Measurements from ENCODE around the gene ARMC6. TPM values are rescaled to one million over a fixed set of nuclear protein-coding genes. Genes with fewer than 3 reads are reported as not detected.

The ARMC6 gene
- 72.4 and 104 TPM in 2 replicates for total RNA-seq (2014; rRNA removed; shearing (Covaris generic))
- total RNA-seq (2022), result 53.3 and 63.9 TPM in 2 replicates
- Bru-seq, nascent RNA, result percentile 73 among the genes with signal in this experiment
- percentile 82 among the genes with signal in this experiment for BruChase-seq, experiment 1, labeled RNA remaining after a 6-hour chase
- BruChase-seq, experiment 2, labeled RNA remaining after a 2-hour chase, result percentile 81 among the genes with signal in this experiment
- long read RNA-seq, transcript ARMC6-202 (8 exons, 2,383 nt), result minor isoform, 36 of 148 reads
- long read RNA-seq, transcript ARMC6-206 (9 exons, 2,488 nt), result major isoform, 42 of 148 reads
- long read RNA-seq, transcript ARMC6-201 (8 exons, 2,412 nt), result minor isoform, 19 of 148 reads
- long read RNA-seq, partial matches to known transcripts, result 7 of 148 reads
- long read RNA-seq, other reads (novel, unspliced or antisense), result 44 of 148 reads

DNA sequence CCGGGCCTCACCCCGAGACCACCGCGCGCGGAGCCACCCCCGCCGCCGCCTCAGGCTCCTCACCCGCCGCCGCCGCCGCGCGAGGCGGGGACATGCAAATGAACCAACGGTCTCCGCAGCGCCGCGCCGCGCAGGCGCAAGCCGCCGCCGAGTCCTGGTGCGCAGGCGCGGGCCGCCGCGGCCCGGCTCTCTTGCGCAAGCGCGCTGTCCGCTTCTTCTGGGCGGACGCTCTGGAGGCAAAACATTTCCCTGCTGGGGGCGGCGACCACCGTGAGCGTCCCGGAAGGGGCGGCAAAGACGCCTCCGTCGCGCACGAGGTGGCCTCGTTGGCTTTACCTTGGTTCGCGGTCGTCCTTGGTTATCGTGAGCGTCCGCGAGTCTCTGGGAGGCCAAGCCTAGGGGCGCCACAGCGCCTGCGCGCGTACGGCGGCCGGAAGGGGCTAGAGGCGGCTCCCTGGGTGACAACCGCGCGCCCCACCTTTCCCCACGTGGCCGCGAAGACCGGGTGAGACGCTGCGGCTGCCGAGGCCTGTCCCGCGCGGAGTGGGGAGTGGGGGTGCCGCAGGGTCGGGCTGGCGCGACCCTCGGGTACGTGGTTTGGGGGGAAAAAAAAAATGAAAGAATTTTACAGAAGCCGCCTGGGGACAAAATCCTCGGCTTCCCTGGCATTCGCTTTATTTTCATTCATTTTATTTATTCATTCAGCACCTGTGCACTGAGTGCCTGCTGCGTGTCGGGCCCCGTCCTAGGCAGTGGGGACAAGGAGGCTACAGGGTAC is at the start of gene ARMC6, which contains the start of gene SUGP2:
Gene ARMC6 (plus strand): TSS at position 178 of the 778 bp plus-strand sequence. CDS start 607 bp downstream, outside the sequence.
Gene SUGP2 (minus strand): TSS at position 92 of the 778 bp plus-strand sequence. CDS start 2,446 bp downstream, outside the sequence.
- BruUV-seq (replicated peaks), result no TSS peak
- Histone ChIP-seq H2AFZ (ENCODE audit: low read length) (peak within 1 kb of the TSS; percentile 68; the same call in 1 of the 2 replicates), H3K79me2 (ENCODE audit: insufficient read depth, low read depth, low read length) (peaks cover 83% of the 10 kb centered on the region), H3K27ac (ENCODE audit: low read depth, low read length, poor library complexity, severe bottlenecking) (peak within 1 kb of the TSS; percentile 91), H3K36me3 (ENCODE audit: insufficient read depth, low read length) (peaks cover 65% of the 10 kb centered on the region), H3K9me2 (ENCODE audit: insufficient read depth, low read length) (no peaks in the 10 kb centered on the region), H3K4me1 (ENCODE audit: insufficient read depth, low read length, poor library complexity, severe bottlenecking) (peaks cover 27% of the 10 kb centered on the region), H4K20me1 (ENCODE audit: insufficient read depth, low read length) (no peaks in the 10 kb centered on the region), H3K9me3 (ENCODE audit: low read length) (peaks cover 8% of the 10 kb centered on the region; the same call in 1 of the 2 replicates), H3K4me3 (ENCODE audit: low read depth, low read length, poor library complexity, severe bottlenecking) (peak within 1 kb of the TSS; percentile 96), H3K4me2 (ENCODE audit: low read length) (peak within 1 kb of the TSS; percentile 100)
- intact Hi-C loops (cut with micrococcal nuclease; ENCODE audit: unreplicated experiment), result no loop called here
- peak; percentile 94 for DNase-seq (ENCODE audit: low spot score)
- TF ChIP-seq, protein P1, sequence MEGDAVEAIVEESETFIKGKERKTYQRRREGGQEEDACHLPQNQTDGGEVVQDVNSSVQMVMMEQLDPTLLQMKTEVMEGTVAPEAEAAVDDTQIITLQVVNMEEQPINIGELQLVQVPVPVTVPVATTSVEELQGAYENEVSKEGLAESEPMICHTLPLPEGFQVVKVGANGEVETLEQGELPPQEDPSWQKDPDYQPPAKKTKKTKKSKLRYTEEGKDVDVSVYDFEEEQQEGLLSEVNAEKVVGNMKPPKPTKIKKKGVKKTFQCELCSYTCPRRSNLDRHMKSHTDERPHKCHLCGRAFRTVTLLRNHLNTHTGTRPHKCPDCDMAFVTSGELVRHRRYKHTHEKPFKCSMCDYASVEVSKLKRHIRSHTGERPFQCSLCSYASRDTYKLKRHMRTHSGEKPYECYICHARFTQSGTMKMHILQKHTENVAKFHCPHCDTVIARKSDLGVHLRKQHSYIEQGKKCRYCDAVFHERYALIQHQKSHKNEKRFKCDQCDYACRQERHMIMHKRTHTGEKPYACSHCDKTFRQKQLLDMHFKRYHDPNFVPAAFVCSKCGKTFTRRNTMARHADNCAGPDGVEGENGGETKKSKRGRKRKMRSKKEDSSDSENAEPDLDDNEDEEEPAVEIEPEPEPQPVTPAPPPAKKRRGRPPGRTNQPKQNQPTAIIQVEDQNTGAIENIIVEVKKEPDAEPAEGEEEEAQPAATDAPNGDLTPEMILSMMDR (conservative IDR thresholded peaks at IDR 0.05; ENCODE audit: low read length), result no peak
- TF ChIP-seq EZH2phosphoT487 (IDR thresholded peaks at IDR 0.05; ENCODE audit: borderline replicate concordance, low read depth, low read length), result no peak
- POLR2A ChIA-PET, result no interaction called here
- CTCF ChIA-PET (ENCODE audit: unreplicated experiment), result no interaction called here

DNA sequence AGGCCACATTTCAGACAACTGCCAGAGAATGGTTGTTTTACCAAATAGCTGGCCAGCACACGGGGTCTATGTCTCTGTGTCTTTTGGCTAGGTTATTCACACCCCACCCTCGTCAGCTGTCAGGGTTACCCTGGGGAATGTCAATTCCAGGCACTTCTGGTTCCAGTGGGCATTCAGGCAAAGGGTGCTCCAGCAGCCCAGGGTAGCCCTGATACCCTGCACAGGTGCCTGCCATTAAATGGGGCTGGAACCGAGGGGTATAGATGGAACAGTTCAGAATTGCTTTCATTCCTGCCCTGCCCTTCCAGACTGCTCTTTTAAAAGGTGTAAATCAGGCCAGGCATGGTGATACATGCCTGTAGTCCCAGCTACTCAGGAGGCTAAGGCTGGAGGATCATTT is 49.2 kb upstream of the ARMC6 start:
- CTCF ChIA-PET (ENCODE audit: unreplicated experiment), result interaction anchor here (0.5 kb wide), 1 partner anchor 10 kb away, joined by 3 read pairs; no protein-coding TSS in a partner anchor
- H3K36me3 ChIP-seq (ENCODE audit: insufficient read depth, low read length), result no peaks in the 10 kb centered on the region
- no peaks in the 10 kb centered on the region for H3K9me3 ChIP-seq (ENCODE audit: low read length)
- H2AFZ ChIP-seq (ENCODE audit: low read length), result no peak overlapping the region
- no peak overlapping the region for H3K27ac ChIP-seq (ENCODE audit: low read depth, low read length, poor library complexity, severe bottlenecking)
- POLR2A ChIA-PET, result no interaction called here
- intact Hi-C loops (cut with micrococcal nuclease; ENCODE audit: unreplicated experiment), result no loop called here
- no peaks in the 10 kb centered on the region for H3K4me1 ChIP-seq (ENCODE audit: insufficient read depth, low read length, poor library complexity, severe bottlenecking)
- H4K20me1 ChIP-seq (ENCODE audit: insufficient read depth, low read length), result no peaks in the 10 kb centered on the region
- no peak for DNase-seq (ENCODE audit: low spot score)
- H3K9me2 ChIP-seq (ENCODE audit: insufficient read depth, low read length), result no peaks in the 10 kb centered on the region
- H3K4me2 ChIP-seq (ENCODE audit: low read length), result no peak overlapping the region
- no TSS peak for BruUV-seq (replicated peaks)
- H3K79me2 ChIP-seq (ENCODE audit: insufficient read depth, low read depth, low read length), result no peaks in the 10 kb centered on the region
- H3K4me3 ChIP-seq (ENCODE audit: low read depth, low read length, poor library complexity, severe bottlenecking), result no peak overlapping the region
- no peak for TF ChIP-seq EZH2phosphoT487 (IDR thresholded peaks at IDR 0.05; ENCODE audit: borderline replicate concordance, low read depth, low read length)
- TF ChIP-seq, protein P1 (conservative IDR thresholded peaks at IDR 0.05; ENCODE audit: low read length), result no peak

Data from OCI-LY7 (cell line).